Right ventricle myocardium superior (tissue), 1 donor: ENCODE measurements around the gene ITGA11. TPM values are rescaled to one million over a fixed set of nuclear protein-coding genes. Genes with fewer than 3 reads are reported as not detected.
"Not testable (repeated sequence)": the region's sequence is repeated elsewhere in the genome, so short reads cannot be mapped to it uniquely, and the experiment has no call there.

ENCODE experiments used
- ATAC-seq: fragments of 200-7000 bp; cut with Tn5 transposase; one replicate; pipeline ENCODE4 v1.9.1; 2020; ENCODE audit warnings: mild to moderate bottlenecking; ENCODE audit not compliant: poor library complexity
- DNase-seq: peaks from one replicate; pipeline ENCODE4 v3.0.0-alpha.2; 2020
- intact Hi-C: fragments of 100-400 bp; cut with DNase I; formaldehyde crosslinking; loops from one replicate; pipeline ENCODE4 v1.11.2; 2022
- total RNA-seq: library from RNA; stranded (reverse); fragmentation: NEBNext Ultra II Directional; extraction: Animal tissue kit (Norgen Biotek cat#: 25700); gene quantifications from one replicate; pipeline ENCODE4 v1.2.1, GENCODE V29; 2021
- donor health status: DM: no; HTN: yes; CAD: no; lungs with severe emphysema.

Gene ITGA11
- total RNA-seq, 1 donor from 2014 or later, result 32.2 TPM

DNA sequence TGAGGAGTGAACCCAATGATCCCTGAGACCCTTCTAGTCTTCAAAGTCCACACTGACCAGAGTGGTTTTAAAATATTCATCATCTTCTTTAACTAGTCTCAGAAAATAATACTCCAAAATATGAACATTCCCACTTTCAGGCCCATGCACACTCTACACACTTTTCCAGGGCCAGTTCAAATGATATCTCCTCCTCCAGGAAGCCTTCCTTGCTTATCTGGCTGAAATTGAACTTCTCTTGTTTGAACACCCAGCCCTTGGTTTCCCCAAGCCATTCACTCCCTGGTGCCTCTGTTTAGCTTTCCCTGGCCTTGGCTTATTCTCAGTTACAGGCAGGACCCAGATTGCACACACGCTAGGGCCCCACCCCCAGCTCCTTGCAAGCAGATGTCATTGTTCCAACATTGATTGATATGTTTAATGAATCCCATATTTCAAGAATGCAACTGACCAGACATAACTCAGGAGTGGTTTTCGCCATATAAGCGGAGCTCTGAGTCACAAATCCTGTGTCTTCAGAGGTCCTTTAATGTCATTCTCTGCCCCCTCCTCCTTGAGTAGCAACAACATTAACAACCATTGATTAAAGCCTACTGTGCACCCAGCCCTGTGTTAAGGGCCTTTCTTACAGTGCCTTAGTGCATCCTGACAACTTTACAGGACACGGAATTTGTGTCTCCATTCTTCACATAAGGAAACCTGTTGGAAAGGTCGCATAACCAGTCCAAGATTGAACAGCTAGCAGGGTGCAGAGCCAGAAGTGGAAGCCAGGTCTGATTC, 2.1 kb downstream of the ITGA11 start:
- intact Hi-C loops, result no loop called here
- no peak for DNase-seq

DNA sequence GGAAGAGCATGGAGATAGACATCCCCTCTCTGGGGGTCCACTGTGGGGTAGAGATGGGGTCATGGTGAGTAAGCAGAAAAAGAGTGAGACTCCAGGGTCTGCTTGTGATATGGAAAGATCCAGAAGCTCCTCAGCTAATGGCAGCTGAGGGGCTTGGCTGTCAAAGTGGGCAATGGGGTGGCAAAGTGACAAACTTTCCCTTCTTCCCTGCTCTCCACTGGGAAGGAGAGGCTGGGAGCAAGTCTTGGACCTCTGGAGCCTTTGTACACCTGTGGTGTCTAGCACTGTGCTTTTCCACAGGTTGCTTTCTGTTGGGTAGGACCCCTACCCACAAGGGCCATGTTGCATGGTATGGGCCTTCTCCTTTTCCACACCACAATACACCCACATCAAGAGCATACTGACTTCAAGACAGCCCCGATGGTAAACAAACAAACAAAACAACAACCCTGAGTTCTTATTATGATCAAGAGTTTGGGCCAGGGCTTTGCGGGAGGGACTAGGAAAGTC, 3.5 kb downstream of the ITGA11 start:
- intact Hi-C loops, result no loop called here
- ATAC-seq (no peak), DNase-seq (no peak)

More for the DNA sequence above, 2.1 kb downstream of the ITGA11 start:
- no peak for ATAC-seq

DNA sequence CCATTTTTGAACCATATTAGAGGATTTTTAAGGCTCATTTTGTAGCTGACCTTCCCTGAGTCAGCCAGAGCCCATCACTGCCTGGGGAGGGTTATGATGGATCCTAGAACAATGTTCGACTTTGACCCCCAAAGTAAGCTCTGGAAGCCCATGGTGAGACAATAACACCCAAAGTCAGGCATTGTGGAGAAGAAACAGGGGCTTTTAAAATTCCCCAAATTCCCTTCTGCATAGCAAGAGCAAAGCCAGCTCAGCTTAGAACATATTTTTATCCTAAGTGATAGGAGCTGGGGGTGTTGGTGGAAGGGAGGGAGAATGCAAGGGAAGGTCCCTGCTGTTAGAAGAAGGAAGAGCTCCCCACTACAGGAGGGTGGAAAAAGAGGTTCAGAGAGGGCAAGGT, 4.0 kb downstream of the ITGA11 start:
- ATAC-seq, result no peak
- intact Hi-C loops, result no loop called here

DNA sequence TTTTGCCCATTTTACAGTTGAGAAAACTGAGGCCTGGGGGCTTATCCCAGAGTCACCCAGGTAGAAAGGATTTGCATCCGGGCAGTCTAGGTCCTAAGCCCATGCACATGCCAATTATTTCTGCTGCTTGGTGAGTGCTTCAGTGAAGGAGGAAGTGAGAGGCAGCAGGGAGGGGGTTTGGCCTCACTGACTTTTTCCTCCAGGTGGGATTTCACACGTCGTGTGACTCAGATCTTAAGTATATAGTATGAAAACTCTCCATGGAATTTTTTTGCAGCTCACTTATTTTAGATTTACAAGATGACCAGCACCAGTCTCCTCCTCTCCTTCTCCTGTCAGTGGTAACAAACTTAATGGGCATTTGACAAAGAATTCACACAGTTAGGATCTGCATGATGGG, 4.6 kb downstream of the ITGA11 start:
- no peak for DNase-seq
- intact Hi-C loops, result no loop called here
- no peak for ATAC-seq

More for the DNA sequence above, 4.0 kb downstream of the ITGA11 start:
- no peak for DNase-seq

DNA sequence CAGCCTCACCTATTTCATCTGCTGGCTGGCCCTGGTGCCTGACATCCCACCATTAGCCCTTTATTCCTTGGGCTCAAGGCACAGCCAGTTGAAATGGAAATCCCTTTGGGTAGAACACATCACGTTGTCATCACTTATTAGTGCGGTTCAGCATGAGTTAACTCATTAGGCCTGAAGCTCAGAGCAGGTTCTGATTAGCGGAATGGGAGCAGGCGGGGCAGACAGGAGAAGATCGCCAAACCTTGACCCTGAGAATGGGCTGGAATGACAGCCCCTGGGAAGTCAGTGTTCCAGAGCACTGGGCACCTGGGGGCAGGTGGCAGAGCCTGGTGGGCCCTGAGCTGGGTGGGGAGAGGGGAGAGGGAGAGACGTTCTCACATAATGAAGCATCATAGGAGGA, 5.8 kb downstream of the ITGA11 start:
- no peak for DNase-seq
- ATAC-seq, result no peak
- intact Hi-C loops, result no loop called here

DNA sequence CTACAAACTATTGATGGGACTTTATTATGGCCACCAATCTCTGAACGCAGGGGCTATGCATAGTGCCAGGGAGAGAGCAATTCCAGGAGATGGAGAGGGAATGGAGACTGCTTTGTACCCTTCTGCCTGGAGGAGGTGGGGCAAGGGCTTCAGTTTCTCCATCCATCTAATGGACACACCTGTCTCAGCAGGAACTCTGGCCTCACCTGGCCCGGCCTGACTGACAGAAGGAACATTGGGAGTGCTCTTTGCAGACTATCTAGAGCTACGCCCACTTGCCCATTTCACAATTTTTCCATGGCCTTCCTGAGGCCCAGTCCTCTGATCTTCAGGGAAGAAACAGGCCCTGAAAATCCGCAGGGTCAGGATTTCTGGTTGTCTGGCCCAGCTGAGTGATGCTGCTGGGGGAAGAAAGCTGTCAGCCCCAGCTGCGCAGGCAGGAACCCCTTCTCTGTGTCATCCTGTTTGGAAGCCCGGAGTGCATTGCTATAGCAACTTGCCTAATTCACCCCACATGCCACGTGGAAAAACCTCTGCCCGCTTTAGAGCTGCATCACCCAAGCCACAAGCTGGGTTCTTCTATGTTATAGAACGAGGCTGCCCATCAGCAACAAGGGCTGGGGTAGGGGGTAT, 6.4 kb downstream of the ITGA11 start:
- no peak for ATAC-seq
- intact Hi-C loops, result no loop called here
- DNase-seq, result no peak

DNA sequence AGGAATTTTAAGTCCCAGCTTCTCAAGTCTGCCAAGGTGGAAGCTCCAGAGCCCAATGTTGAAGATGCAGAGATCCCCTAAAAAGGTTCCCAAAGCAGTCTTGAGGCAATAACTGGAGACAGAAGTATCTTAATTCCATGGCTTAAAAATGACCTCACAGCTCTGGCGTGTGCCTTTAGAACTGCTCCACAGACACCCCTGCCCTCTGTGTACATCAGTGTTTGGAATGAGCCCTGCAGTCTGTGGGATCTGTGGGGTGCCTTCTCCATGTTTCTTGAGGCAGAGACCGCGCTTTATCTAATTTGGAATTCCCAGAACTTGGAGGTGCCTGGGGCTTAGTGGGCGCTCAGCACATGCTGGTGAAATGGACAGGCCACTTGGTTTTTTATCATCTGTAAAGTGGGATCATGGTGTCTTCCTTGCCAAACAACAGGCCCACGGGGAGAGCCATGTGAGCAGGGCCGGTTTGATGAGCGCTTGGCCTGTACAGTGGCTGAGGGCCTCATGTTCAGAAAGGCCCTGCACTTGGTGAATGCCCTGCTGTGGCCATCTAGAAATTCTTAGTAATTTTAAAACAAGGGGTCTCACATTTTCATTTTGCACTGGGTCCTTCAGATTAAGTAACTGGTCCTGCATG, 7.1 kb downstream of the ITGA11 start:
- ATAC-seq (no peak), DNase-seq (no peak)
- intact Hi-C loops, result no loop called here

DNA sequence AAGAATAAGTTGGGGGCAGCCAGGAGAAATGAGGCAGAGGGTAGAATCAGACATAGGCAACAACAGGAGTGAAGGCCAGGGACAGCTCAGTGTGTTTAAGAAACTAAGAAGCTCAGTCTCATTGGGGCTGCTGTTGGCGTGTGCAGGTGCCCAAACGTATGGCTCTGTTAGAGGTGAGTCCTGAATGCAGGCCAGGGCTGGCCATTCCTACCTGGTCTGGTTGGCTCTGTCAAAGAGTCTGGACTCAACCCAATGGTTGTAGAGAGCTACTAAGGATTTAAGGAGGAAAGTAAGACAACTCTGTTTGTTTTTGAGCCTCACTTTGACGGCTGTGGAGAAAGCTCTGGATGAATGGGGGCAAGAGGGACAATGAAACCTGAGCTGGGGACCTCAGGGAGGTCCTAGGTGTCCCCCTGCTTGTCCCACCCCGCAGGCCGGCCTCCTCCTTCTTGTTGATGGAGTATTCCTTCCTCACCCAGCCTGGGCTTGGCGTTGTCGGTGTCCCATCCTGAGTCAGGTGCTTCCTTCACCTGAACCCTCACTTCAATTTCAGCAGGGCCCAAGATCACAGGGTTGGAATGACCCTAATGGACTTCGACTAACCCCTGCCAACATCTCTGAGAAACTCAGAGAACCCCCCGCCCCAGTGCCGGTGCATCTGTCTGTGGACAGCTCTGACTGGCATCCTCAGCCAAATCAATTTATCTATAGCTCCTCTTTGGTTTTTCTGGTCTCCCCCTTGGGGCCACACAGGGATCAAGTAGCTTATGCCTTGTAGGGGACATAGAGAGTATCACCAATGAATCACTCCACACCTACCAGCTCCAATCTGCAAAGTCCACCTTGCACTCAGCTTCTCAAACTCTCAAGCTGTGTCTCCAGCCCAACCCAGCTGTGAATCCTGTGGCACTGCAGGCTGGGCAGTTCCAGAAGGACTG, 8.3 kb downstream of the ITGA11 start:
- DNase-seq, result no peak
- ATAC-seq, result no peak
- intact Hi-C loops, result no loop called here

DNA sequence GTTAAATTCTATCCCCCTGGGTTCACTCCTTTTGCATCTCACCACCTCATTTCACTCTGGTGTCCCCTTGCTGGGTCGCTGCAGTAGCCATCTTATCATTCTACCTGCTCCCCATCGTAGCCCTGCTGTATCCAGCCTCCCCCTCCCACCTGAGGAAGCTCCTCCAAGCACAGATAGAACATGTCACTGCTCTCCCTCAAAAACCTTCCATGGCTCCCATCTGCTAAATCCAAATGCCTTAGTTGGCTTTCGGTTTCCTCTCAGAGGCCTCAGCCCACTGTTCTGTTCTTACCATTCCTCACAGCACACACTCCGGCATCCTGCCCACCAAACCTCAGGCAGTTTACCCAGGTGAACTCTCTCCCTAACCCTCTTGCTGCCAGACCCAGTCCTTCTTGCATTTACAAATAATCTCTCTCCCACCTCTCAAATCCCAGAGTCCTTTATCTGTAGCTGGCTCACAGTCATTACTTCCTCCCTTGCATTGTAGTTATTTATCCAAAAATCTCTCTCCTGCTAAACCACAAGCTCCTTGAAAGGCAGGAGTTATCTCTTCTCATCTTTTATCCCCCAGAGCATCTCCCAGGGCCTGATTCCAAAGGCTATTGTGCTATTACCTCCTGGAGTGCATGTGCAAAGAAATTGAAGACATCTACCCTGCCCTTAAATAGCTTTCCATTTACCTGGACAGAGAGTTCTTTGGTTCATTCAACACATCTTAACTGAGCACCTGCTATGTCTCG, 9.4 kb downstream of the ITGA11 start:
- DNase-seq, ATAC-seq, intact Hi-C loops: not testable (repeated sequence)

DNA sequence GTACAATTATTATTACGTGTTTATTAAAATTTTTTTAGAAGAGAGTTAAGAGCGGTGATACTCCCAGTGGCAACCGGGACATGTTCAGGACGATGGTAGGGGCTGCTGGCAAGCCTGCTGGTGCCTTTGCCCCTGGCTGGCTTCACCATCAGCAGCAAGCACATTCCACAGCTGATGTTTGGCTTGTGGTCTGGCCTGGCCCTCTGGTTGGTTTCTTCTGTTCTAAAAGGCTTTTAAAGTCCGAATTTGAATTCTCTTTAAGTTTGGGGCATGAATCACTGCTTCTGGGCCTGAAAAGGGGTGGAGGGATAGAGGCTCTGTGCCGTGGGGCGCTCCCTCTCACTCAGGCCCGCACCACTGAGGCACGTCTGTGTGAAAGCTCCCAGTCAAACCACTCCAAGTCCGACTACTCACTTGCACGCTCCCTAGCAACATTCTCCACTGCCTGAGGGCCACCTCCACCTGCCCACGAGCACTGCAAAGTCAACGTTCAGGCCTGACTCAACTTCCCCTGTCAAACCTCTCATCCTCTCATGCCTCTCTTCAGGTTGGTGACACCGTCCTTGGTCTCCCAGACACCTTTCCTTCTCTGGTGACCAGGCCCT, 10.1 kb downstream of the ITGA11 start:
- intact Hi-C loops, result no loop called here
- DNase-seq, result no peak
- no peak for ATAC-seq

DNA sequence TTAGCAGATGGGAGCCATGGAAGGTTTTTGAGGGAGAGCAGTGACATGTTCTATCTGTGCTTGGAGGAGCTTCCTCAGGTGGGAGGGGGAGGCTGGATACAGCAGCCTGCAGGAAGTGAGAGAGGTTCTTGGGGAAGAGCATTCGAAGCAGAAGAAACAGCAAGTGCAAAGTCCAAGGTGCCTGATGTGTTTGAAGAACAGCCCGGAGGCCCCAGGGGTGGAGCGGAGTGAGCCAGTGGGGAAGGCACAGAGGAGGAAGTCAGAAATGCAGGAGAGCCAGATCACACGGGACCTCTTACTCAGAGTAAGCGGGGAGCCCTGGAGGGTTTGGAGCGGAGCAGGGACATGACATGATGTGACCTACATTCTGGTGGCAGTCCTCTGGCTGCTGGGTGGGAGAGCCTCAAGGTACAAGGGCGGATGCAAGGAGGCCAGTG, 10.8 kb downstream of the ITGA11 start:
- ATAC-seq (no peak), DNase-seq (no peak)
- intact Hi-C loops, result no loop called here

DNA sequence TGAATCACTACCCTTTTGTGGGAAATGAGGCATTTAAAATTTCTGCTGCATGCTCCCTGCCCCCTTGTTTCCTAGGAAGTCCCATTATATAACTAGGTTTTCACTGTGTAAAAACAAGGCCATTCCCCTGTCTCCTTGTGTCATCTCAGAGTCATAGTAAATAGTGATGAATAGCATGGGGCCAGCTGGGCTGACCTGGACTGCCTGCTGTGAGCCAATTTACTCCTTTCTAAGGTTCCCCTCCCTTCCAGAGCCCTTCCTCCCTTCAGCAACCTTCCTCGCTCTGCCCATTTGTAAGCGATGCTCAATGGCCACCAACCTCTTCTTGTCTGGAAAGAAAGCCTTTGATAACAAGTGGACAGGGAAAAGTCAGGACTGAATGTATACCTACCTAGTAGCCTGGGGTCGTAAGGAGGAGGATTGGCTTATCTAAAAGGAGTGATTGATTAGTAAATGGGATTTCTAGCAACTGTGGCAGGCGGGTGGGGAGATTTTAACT, 11.7 kb downstream of the ITGA11 start:
- ATAC-seq (no peak), DNase-seq (no peak)
- intact Hi-C loops, result no loop called here

DNA sequence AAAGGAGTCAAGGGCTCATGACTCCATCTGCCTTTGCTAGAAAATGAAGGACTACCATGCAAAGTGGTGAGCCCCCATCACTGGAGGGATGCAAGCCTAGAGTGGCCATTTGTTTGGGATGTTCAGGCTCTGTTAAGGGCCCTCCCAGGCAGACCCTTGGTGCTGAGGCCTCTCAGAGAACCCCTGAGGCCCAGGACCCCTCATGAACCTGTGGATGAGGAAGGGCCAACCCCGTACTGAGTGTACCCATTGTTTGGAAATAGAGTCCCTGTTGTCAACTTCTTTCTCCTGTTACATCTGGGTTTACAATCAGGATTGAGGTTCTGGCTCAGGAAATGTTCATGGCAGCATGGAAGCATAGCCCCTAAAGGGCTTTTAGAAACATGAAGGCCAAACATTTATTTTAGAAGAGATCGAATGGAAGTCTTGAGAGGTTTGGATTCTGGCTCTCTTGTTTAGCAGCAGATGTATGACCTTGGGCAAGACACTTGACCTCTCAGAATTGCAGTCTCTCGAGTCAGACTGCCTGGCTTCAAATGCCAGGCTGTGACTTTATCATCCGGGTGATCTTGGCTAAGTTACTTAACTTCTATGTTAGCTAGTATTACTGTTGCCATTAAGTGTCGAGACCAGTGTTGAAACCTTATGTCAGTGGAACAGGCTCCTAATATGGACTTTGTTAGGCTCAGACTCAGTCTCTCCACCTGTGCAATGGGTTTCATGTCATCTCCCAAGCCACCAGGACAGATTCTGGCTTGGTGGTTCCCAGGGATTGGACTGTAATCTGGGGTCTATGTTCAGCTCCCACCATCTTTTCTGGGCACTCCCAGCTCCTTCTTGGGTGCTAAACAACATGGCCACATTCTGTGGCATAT, 12.4 kb downstream of the ITGA11 start:
- intact Hi-C loops, result no loop called here
- no peak for DNase-seq
- ATAC-seq, result no peak

DNA sequence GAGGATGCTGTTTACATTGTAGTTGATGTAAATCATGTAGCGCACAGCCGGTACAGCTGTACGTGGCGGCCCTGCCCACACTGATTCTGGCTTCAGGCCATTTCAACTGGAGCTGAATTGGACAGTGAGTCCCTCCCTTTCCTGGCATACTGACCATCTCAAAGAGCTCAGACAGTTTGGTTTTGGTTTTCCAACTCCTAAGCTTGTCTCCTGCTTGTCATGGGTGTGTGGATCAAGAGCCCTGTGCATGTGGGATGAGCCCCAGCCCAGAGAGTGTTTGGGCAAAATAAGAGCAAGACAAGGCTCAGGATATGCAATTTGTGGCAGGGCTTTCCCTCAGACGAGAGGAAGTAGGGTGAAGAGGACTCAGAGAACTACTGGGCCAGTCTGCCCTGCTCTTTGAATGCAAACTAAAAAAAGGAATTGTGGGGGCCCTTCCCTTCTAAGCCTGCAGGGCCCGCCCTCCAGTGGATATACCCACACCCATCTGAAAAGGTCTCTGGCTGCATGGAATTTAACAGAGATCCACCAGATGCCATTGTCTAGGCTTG, 13.3 kb downstream of the ITGA11 start:
- peak; percentile 43 for ATAC-seq
- no peak for DNase-seq

DNA sequence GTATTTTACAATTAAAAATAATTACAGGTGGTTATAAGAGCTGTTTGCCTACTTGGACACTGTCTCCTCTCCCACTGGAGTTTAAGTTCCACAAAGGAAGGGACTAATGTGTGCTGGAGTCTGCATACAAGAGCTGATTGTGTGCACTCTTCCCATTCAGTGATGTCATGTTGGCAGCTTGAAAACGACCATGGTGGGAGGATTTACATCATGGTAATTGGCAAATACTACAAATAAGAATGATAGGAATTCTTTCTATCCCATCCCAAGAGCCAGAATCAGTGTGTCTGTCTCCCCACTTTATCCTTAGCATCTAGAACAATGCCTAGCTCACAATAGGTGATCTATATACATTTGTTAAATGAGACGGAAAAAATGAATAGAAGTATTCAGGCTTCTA, 14.1 kb downstream of the ITGA11 start:
- ATAC-seq (no peak), DNase-seq (no peak)
- intact Hi-C loops, result no loop called here

More for the DNA sequence above, 13.3 kb downstream of the ITGA11 start:
- intact Hi-C loops, result no loop called here

DNA sequence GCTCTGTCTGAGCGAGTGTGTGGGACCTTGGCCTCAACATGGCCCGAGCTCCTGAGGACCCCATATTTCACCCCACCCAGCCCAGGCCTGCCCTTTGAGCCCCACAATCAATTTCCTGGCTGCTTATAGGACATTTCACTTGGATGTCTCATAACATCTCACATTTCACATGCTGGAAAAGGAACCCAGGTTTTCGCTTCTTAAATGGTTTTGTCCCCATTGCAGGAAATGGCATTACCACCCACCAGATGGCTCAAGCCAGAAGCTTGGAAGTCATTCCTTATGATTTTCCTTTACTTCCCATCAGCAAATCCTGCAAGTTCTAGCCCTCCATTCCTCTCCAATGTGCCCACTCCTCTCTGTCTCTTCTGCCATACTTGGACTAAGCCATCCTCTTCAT, 14.9 kb downstream of the ITGA11 start:
- ATAC-seq, result no peak
- no peak for DNase-seq
- intact Hi-C loops, result no loop called here
